Effector memory CD4-positive, alpha-beta T cell (primary cell): ENCODE data around the gene VCP.

ENCODE experiments used
- DNase-seq, 3 donors: peaks; one replicate each; pipeline ENCODE4 v3.0.0-alpha.2; 2020
- H3K27ac ChIP-seq: 2 replicates; pipeline ENCODE4 v1.7.0; 2013; ENCODE audit warnings: mild to moderate bottlenecking, low read length, moderate library complexity; ENCODE audit not compliant: insufficient read depth, poor library complexity, severe bottlenecking
- H3K27me3 ChIP-seq: replicated peaks from 2 replicates; pipeline ENCODE4 v1.7.0; 2013; ENCODE audit warnings: mild to moderate bottlenecking, low read length; ENCODE audit not compliant: insufficient read depth, control insufficient read depth, poor library complexity, severe bottlenecking
- H3K36me3 ChIP-seq: 2 replicates; pipeline ENCODE4 v1.7.0; 2013; ENCODE audit warnings: mild to moderate bottlenecking, low read length, moderate library complexity; ENCODE audit not compliant: control insufficient read depth, insufficient read depth
- H3K4me1 ChIP-seq: 2 replicates; pipeline ENCODE4 v1.7.0; 2013; ENCODE audit warnings: low read length, mild to moderate bottlenecking; ENCODE audit not compliant: control insufficient read depth, insufficient read depth, poor library complexity, severe bottlenecking
- H3K4me3 ChIP-seq: 2 replicates; pipeline ENCODE4 v1.7.0; 2013; ENCODE audit warnings: low read length, low read depth, mild to moderate bottlenecking; ENCODE audit not compliant: insufficient read depth, poor library complexity, severe bottlenecking
- H3K9me3 ChIP-seq: 2 replicates; pipeline ENCODE4 v1.7.0; 2013; ENCODE audit warnings: mild to moderate bottlenecking, low read length, moderate library complexity; ENCODE audit not compliant: control insufficient read depth

The VCP gene

DNA sequence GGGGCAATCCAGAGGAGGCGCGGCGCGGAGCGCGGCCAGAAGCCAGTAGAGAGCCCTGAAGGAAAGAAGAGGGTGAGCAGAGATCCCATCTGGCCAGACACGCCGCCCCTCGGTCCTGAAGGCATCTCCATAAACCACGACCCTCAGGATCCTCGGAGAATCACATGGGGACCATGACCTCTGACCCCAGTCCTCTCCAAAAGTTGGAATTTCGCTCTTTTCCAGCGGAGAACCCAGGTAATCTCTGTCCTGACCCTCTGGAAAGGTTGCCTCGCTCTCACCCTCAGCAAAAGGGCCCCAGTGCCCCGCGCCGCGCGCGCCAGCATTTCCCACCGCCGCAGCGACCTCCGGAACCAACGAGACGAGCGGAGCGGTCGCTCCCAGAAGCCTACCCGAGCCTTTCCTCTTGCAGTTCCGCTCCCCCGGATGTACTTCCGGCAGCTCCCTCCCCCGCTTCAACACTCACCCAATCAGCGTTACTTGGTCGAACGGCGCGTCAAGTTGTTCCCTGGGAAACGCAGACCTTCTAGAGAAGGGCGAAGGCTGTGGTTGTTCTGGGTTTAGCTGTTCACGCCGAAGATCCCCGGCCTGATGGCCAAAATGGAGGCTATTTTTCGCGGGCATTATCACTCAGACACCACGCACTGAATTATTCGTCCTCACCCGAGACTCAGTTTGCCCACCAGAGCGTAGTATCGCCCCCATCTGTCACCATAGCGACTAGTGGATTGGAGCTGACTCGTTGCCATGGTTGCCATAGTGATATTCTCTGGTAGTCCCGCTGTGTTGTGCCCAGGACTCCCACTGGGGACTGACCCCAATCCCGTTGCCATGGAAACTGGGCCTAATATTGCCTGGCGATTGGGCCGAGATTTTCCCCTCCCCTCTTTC lies 30.6 kb upstream of the VCP start, which contains the start of gene STOML2:
Gene STOML2 (minus strand): TSS at position 363 of the 891 bp plus-strand sequence. CDS start 37 bp downstream, at position 326.
- H3K4me3 ChIP-seq = peak within 1 kb of the TSS; percentile 70
- peaks cover 14% of the 10 kb centered on the region for H3K4me1 ChIP-seq
- no peaks in the 10 kb centered on the region for H3K9me3 ChIP-seq
- H3K27ac ChIP-seq = peak within 1 kb of the TSS; percentile 93
- H3K27me3 ChIP-seq = no peaks in the 10 kb centered on the region
- peak; percentile 86 to 91 (median 87) for DNase-seq
- peaks cover 44% of the 10 kb centered on the region for H3K36me3 ChIP-seq

DNA sequence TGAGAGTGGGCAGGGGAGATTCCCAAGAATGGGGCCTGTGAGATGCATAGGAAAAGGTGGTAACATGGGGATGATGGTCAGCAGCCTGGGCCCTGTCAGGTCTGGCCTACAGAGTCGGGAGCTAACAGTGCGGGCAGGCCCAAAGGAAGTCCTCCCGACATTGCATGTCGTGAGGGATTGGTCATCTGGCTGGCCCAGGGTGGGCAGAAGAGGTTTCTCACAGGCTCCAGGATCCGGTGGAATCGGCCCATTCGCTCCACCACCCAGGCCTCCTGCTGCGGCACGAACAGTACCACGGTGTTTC lies 30.0 kb upstream of the VCP start:
- Histone ChIP-seq H3K4me3 (peak overlapping the region; percentile 70), H3K36me3 (peaks cover 38% of the 10 kb centered on the region), H3K4me1 (peaks cover 14% of the 10 kb centered on the region), H3K9me3 (no peaks in the 10 kb centered on the region), H3K27me3 (no peaks in the 10 kb centered on the region), H3K27ac (peak overlapping the region; percentile 93)
- DNase-seq = no peak

DNA sequence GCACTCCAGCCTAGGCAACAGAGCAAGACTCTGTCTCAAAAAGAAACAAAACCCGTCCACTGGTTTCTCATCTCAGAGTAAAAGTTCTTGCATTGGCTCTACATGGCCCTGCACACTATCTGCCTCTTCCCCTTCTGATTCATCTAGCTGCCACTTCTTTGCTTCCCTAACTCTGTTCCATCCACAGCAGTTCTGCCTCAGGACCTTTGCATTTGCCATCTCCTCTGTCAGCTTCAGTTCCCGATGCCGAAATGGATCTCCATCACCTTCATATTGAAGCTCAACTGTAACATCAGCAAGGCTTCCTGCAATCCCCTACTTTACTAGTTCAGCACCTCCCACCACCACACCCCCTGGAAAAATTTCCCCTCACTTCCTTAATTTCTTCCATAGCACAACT lies 25.1 kb upstream of the VCP start:
- Histone ChIP-seq H3K9me3 (no peaks in the 10 kb centered on the region), H3K4me3 (no peak overlapping the region), H3K36me3 (peaks cover 43% of the 10 kb centered on the region), H3K27ac (no peak overlapping the region), H3K27me3 (no peaks in the 10 kb centered on the region), H3K4me1 (peaks cover 8% of the 10 kb centered on the region)
- DNase-seq = no peak

DNA sequence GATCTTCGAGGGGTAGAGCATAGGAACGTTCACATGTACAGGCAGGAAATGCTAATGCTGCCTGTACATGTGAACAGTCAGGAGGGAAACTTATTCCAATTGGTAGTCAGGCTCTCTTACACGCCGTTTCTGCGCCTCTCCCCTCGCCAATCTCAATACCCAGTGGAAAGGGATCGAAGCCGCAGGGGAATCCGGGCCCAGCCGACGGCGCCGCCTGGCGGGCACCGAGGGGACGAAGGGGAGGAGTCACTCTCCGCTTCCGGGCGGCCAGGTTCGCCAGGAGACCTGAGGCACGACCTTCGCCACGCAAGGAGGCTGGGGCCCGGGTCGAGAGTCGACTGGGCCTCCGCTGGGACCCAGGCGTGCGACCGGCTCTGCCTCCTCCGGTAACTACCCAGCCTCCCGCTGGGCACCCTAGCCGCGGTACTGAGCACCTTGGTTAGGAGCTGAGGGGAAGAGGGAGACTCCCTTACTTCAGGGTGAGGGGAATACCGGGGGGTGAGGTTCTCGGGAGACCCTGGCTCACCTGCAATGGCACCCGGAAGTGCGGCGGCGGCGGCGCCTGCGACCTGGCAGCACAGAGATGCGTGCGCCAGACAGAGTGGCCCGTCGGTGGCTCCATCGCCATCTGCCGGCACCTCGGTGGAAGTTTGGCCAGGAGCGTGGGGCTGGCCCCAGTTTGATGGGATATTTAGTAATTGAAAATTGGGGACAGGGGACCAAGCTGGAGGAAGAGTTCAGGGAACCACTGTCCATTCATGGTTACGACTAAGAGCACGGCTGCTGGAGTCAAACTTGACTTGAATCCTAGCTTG lies 23.8 kb upstream of the VCP start, which contains the start of gene PIGO:
Gene PIGO (minus strand): TSS at position 557 of the 815 bp plus-strand sequence. CDS start 1,026 bp downstream, outside the sequence.
- H3K36me3 ChIP-seq = peaks cover 52% of the 10 kb centered on the region
- DNase-seq = peak; percentile 78 to 84 (median 80)
- no peaks in the 10 kb centered on the region for H3K27me3 ChIP-seq
- H3K4me3 ChIP-seq = peak within 1 kb of the TSS; percentile 64
- peak within 1 kb of the TSS; percentile 97 for H3K27ac ChIP-seq
- H3K9me3 ChIP-seq = no peaks in the 10 kb centered on the region
- no peaks in the 10 kb centered on the region for H3K4me1 ChIP-seq

DNA sequence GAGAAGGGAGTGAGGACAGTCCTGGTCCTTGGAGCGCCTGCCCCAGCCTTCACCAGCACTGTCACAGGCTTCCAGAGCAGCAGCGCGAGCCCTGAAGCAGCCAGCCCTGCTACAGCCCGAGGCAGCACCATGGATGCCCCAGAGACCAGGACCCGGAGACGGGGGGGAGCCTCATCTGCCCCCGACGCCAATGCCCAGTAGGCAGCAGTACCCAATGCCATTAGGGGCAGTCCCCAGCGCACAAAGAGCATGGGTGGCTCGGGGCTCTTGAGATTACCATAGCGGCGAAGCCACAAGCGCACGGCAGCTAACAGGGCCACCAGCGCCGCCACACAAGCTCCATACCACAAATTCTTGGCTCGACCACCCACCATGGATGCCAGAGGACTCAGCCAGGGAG lies 19.1 kb upstream of the VCP start:
- Histone ChIP-seq H3K9me3 (no peaks in the 10 kb centered on the region), H3K27me3 (no peaks in the 10 kb centered on the region), H3K36me3 (peaks cover 71% of the 10 kb centered on the region), H3K4me3 (no peak overlapping the region), H3K4me1 (no peaks in the 10 kb centered on the region), H3K27ac (no peak overlapping the region)
- no peak for DNase-seq

DNA sequence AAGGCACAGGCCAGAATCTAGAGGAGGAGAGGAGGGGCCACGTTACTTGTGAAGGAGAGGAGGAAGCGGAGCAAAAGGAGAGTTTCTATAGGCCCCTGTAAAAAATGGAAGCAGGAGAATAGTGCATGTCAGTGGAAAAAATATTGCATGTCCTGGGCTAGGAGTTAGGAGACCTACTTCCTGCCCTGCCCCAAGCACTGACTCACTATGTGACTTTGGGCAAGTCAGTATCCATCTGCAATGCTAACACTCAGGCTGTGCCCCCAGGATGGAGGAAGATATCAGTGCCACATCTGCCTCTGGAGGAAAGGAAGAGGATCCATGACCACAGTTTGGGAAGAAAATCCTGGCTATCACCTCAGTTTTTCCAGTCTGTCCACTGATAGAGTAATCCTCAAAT lies 17.0 kb upstream of the VCP start:
- peaks cover 70% of the 10 kb centered on the region for H3K36me3 ChIP-seq
- no peak overlapping the region for H3K27ac ChIP-seq
- H3K27me3 ChIP-seq = no peaks in the 10 kb centered on the region
- no peak for DNase-seq
- H3K9me3 ChIP-seq = no peaks in the 10 kb centered on the region
- no peak overlapping the region for H3K4me3 ChIP-seq
- no peaks in the 10 kb centered on the region for H3K4me1 ChIP-seq

DNA sequence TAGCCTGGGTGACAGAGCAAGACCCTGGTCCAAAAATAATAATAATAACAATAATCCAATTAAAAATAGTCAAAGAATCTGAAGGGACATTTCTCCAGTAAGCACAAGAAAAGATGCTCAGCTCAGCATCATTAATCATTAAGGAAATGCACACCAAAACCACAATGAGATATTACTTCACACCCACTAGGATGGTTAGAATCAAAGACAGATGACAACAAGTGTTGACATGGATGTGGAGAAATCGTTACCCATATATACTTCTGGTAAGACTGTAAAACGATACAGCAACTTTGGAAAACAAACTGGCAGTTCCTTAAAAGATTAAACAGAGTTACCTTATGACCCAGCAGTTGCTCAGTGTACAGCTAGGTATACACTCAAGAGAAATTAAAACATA lies 12.7 kb upstream of the VCP start:
- Histone ChIP-seq H3K9me3 (no peaks in the 10 kb centered on the region), H3K4me1 (peaks cover 5% of the 10 kb centered on the region), H3K4me3 (no peak overlapping the region), H3K36me3 (peaks cover 28% of the 10 kb centered on the region), H3K27me3 (no peaks in the 10 kb centered on the region), H3K27ac (no peak overlapping the region)
- DNase-seq = no peak

DNA sequence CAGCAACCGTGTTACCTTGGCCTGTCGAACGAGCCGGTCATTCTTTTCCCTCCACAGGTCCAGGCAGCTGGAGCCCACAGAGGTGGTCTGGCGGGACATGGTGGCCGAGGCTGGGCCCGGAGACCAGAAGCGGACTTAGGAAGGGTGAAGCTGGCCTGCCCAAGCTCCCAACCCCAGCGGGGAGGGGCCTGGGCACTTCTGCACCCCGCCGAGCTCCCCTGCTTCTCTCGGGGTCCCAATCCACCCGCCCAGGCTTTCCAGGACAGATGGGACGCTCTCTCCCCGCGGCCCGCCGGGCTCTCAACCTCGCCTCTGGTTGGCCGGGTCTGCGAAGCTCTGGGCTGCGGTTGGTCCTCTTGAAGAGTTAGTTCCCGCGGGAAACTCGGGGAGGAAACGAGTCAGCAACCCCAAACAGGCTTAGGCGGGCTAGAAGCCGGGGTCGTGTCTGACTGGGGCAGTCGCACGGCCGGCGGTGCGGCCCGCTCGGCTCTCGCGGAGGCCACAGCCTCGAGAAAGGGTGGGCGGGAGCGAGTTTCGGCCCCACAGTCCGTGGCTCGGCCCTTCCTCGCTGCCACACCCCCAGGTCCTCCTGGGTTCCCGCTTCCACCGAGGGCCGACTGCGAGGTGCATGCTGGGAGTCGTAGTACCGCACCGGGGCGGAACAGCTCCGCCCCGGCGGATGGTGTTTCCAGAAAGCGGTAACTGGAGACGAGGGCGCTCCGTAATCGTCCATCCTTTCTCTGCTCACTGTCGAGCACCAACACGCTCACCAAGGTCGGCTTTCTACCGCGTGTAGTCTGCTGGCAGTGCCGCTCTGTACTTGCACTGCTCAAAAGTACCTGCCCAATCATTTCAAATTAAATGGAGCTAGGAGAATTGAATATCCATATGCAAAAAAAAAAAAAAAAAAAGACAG lies 7.3 kb upstream of the VCP start, which contains the start of gene FANCG:
Gene FANCG (minus strand): TSS at position 517 of the 916 bp plus-strand sequence. CDS start 418 bp downstream, at position 99.
- Histone ChIP-seq H3K9me3 (no peaks in the 10 kb centered on the region), H3K4me3 (peak within 1 kb of the TSS; percentile 89), H3K27me3 (no peaks in the 10 kb centered on the region), H3K27ac (peak within 1 kb of the TSS; percentile 73), H3K36me3 (no peaks in the 10 kb centered on the region), H3K4me1 (peaks cover 6% of the 10 kb centered on the region)
- DNase-seq = peak; percentile 57 to 75 (median 72)

DNA sequence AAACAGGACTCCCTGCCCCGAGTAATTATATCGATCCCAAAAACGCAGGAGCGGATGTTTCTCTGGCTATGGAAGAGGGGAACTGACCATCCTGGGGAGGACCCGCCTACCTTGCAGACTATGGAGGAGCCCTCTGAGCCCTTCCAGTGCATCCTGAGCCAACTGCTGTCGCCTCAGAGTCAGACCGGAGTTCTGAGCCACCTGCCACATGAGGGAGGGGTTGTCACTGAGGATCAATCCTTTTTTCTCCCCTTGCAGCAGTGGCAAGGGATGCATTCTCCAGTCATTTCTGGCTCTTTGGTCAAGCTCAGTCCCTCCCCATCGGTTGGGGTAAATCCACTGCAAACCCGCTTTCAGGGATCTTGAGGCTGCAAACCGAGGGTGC lies 6.6 kb upstream of the VCP start:
- no peak for DNase-seq
- H3K27ac ChIP-seq = peak overlapping the region; percentile 73
- peak overlapping the region; percentile 89 for H3K4me3 ChIP-seq
- H3K9me3 ChIP-seq = no peaks in the 10 kb centered on the region
- no peaks in the 10 kb centered on the region for H3K36me3 ChIP-seq
- H3K27me3 ChIP-seq = no peaks in the 10 kb centered on the region
- peaks cover 6% of the 10 kb centered on the region for H3K4me1 ChIP-seq
